B cell (primary cell): Measurements from ENCODE around the gene AUTS2. TPM values are rescaled to one million over a fixed set of nuclear protein-coding genes. Genes with fewer than 3 reads are reported as not detected.

Experiments used
- ATAC-seq: fragments of 200-7000 bp; cut with Tn5 transposase; one replicate; pipeline ENCODE4 v1.10.0; 2021; ENCODE audit warnings: low read depth, mild to moderate bottlenecking, moderate number of reproducible peaks, moderate library complexity
- CTCF ChIA-PET: fragments of 350-600 bp; sonication (Branson Sonifier 250); formaldehyde crosslinking; loops from one replicate; lab custom pipeline; 2021; ENCODE audit warnings: antibody characterized with exemption, inconsistent platforms; lab: Charles Lee
- POLR2A ChIA-PET: fragments of 350-600 bp; sonication (Branson Sonifier 250); formaldehyde crosslinking; loops from one replicate; lab custom pipeline; 2021; ENCODE audit warnings: antibody characterized with exemption; lab: Charles Lee
- DNase-seq: peaks from one replicate; pipeline ENCODE4 v3.0.0; 2013
- H2AFZ ChIP-seq: 2 replicates; pipeline ENCODE4 v1.6.1; 2012; ENCODE audit warnings: mild to moderate bottlenecking, low read depth, low read length; ENCODE audit not compliant: insufficient read depth, poor library complexity, severe bottlenecking
- H3K27ac ChIP-seq, 2 donors: 1 replicate in 1 of 2; 2 replicates in 1 of 2; pipeline ENCODE4 v1.5.1; 2012 to 2013; ENCODE audit warnings: low read length in 2 of 2, mild to moderate bottlenecking in 2 of 2, moderate library complexity in 1 of 2
- H3K27me3 ChIP-seq, 4 experiments: fragments of 200-600 bp in 1 of 4; sonication (generic) in 1 of 4; replicated peaks in 1 of 4; 1 replicate in 2 of 4; 2 replicates in 2 of 4; pipeline versions ENCODE4 v1.6.1 to v1.7.0; 2013 to 2016; ENCODE audit warnings: low read length in 3 of 4, mild to moderate bottlenecking in 2 of 4, mixed read lengths in 1 of 4, moderate library complexity in 1 of 4; ENCODE audit not compliant: insufficient read depth in 4 of 4, control insufficient read depth in 3 of 4; ENCODE audit errors: control extremely low read depth in 1 of 4
- H3K36me3 ChIP-seq, 2 experiments: replicated peaks in 1 of 2; 1 replicate in 1 of 2; 2 replicates in 1 of 2; pipeline versions ENCODE4 v1.6.1 to v1.7.1; 2013; ENCODE audit warnings: low read length in 1 of 2; ENCODE audit not compliant: insufficient read depth in 2 of 2, control insufficient read depth in 1 of 2; ENCODE audit errors: control extremely low read depth in 1 of 2, extremely low read depth in 1 of 2
- H3K4me1 ChIP-seq, 2 donors: fragments of 200-600 bp in 1 of 2; sonication (generic) in 1 of 2; 1 replicate in 1 of 2; 2 replicates in 1 of 2; pipeline versions ENCODE4 v1.5.1 to v1.6.1; 2013 to 2017; ENCODE audit warnings: low read length in 2 of 2; ENCODE audit not compliant: control insufficient read depth in 2 of 2, insufficient read depth in 2 of 2
- H3K4me2 ChIP-seq: replicated peaks from 2 replicates; pipeline ENCODE3; 2012; ENCODE audit warnings: mild to moderate bottlenecking, low read depth, low read length; ENCODE audit not compliant: poor library complexity, severe bottlenecking
- H3K4me3 ChIP-seq, 5 experiments: fragments of 200-600 bp in 1 of 5; sonication (generic) in 1 of 5; 1 replicate in 3 of 5; 2 replicates in 2 of 5; pipeline versions ENCODE4 v1.5.1 to v1.7.0; 2011 to 2016; ENCODE audit warnings: low read length in 4 of 5, mild to moderate bottlenecking in 4 of 5, low read depth in 2 of 5, control low read depth in 1 of 5, moderate library complexity in 1 of 5; ENCODE audit not compliant: insufficient read depth in 1 of 5; ENCODE audit errors: control extremely low read depth in 1 of 5, extremely low read depth in 1 of 5
- H3K79me2 ChIP-seq: fragments of 200-600 bp; sonication (generic); one replicate; pipeline ENCODE4 v1.6.0; 2016; ENCODE audit warnings: low read length; ENCODE audit not compliant: control insufficient read depth, insufficient read depth
- H3K9ac ChIP-seq: fragments of 200-600 bp; sonication (generic); 2 replicates; pipeline ENCODE4 v1.6.1; 2017; ENCODE audit warnings: mild to moderate bottlenecking, low read length, moderate library complexity
- H3K9me3 ChIP-seq, 3 donors: one replicate each; pipeline versions ENCODE4 v1.6.1 to v1.7.1; 2013; ENCODE audit warnings: low read length in 2 of 3; ENCODE audit not compliant: control insufficient read depth in 2 of 3, insufficient read depth in 1 of 3; ENCODE audit errors: control extremely low read depth in 1 of 3
- H4K20me1 ChIP-seq: 2 replicates; pipeline ENCODE4 v1.6.0; 2012; ENCODE audit warnings: mild to moderate bottlenecking, low read length; ENCODE audit not compliant: insufficient read depth, control insufficient read depth, poor library complexity, severe bottlenecking
- H3K27ac Mint-ChIP-seq: one replicate; pipeline ENCODE4 v1.8.0; 2021; ENCODE audit warnings: mixed read lengths
- H3K27me3 Mint-ChIP-seq: one replicate; pipeline ENCODE4 v1.8.0; 2021; ENCODE audit warnings: mixed read lengths
- H3K4me1 Mint-ChIP-seq: one replicate; pipeline ENCODE4 v1.8.0; 2021; ENCODE audit warnings: mixed read lengths
- H3K4me3 Mint-ChIP-seq: one replicate; pipeline ENCODE4 v1.8.0; 2021; ENCODE audit warnings: mixed read lengths
- H3K9me3 Mint-ChIP-seq: one replicate; pipeline ENCODE4 v1.8.0; 2022; ENCODE audit warnings: mixed read lengths; ENCODE audit not compliant: insufficient read depth
- EZH2 ChIP-seq: IDR thresholded peaks from 2 replicates; pipeline ENCODE4 v1.6.1; 2012; ENCODE audit warnings: borderline replicate concordance, low read depth, mild to moderate bottlenecking, moderate library complexity, low read length; ENCODE audit not compliant: insufficient read depth, poor library complexity, severe bottlenecking
- WGBS: methylation state at CpG from one replicate; pipeline ENCODE4 v1.1.5; 2013; ENCODE audit warnings: missing lambda C conversion rate; ENCODE audit not compliant: insufficient coverage; 5-methylcytosine and 5-hydroxymethylcytosine counted together
- intact Hi-C: fragments of 100-400 bp; cut with micrococcal nuclease; formaldehyde crosslinking; loops from one replicate; pipeline ENCODE4 v1.10.0; 2022
- polyA plus RNA-seq: library from polyadenylated mRNA; depleted of rRNA; stranded (reverse); fragments of >200 nt; gene quantifications from 2 replicates; pipeline ENCODE4 v1.2.3, GENCODE V29; 2012
- total RNA-seq, 2 donors: library from RNA; stranded (reverse); fragments of 120-200 nt in 1 of 2; gene quantifications; 1 replicate in 1 of 2; 2 replicates in 1 of 2; pipeline versions ENCODE4 v1.2.3 to v1.2.4, GENCODE V29; 2013 to 2022
- TF ChIP-seq, protein P1 (sequence below): fragments of 200-600 bp; IDR thresholded peaks from one replicate; pipeline ENCODE4 v1.8.0; 2022; ENCODE audit warnings: antibody characterized with exemption, mild to moderate bottlenecking

The AUTS2 gene
- total and polyA plus RNA-seq, 2 donors (not counting 1 experiment from before 2014, with no cell fraction given) = 22.3 to 35.0 TPM

DNA sequence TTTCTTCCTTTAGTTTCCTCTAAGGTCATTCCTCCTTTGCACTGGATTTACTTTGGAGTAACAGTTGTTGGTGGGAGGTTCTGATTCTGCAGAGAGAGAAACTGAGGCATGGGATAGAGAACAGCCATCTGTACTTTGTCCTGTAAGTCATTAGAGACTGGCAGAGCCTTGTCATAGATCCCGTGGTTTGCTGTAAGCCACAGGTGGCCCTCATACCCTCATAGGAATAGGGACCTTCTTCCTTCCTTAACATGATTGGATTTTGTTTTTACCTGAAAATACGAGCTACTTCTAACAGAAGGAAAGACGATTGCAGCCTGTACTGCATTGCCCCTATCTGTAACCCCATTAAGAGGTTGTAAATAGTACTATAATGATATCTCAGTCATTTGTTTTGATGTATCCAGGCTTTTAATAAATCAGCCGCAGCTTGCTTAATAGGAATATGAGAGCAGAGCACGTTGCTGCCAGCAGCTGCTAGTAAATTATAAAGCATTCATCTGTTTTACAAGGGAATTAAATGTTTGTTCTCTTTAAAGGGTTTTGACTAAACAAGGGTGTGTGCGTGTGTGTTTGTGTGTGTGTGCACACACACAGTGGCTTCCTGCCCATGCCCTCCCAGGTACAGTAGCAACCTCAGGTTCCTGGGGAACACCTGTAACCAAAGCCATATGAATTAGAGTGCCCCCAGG lies 249.8 kb downstream of the AUTS2 start:
- Histone ChIP-seq H3K4me2 (no peak overlapping the region), H3K79me2 (peaks cover 47% of the 10 kb centered on the region), H4K20me1 (no peaks in the 10 kb centered on the region), H3K27me3 (no peaks in the 10 kb centered on the region), H3K4me3 (no peak overlapping the region), H3K27ac (no peak overlapping the region), H2AFZ (no peak overlapping the region), H3K36me3 (no peaks in the 10 kb centered on the region), H3K9ac (no peak overlapping the region), H3K4me1 (peaks cover 29 to 33% of the 10 kb centered on the region in 2 donors), H3K9me3 (no peaks in the 10 kb centered on the region)
- intact Hi-C loops = no loop called here
- Mint-ChIP-seq H3K9me3 (no peaks in the 10 kb centered on the region), H3K4me1 (peaks cover 48% of the 10 kb centered on the region), H3K27me3 (no peaks in the 10 kb centered on the region), H3K27ac (no peak overlapping the region), H3K4me3 (no peak overlapping the region)
- no peak for ATAC-seq
- ChIA-PET CTCF (interaction anchor here (1.8 kb wide), 1 partner anchor 21 kb away, joined by 5 read pairs; no protein-coding TSS in a partner anchor), POLR2A (no interaction called here)
- DNase-seq = no peak
- 92% methylated on average over 2 of the region's 6 CpGs for WGBS
- no peak for TF ChIP-seq EZH2
- TF ChIP-seq, protein P1, sequence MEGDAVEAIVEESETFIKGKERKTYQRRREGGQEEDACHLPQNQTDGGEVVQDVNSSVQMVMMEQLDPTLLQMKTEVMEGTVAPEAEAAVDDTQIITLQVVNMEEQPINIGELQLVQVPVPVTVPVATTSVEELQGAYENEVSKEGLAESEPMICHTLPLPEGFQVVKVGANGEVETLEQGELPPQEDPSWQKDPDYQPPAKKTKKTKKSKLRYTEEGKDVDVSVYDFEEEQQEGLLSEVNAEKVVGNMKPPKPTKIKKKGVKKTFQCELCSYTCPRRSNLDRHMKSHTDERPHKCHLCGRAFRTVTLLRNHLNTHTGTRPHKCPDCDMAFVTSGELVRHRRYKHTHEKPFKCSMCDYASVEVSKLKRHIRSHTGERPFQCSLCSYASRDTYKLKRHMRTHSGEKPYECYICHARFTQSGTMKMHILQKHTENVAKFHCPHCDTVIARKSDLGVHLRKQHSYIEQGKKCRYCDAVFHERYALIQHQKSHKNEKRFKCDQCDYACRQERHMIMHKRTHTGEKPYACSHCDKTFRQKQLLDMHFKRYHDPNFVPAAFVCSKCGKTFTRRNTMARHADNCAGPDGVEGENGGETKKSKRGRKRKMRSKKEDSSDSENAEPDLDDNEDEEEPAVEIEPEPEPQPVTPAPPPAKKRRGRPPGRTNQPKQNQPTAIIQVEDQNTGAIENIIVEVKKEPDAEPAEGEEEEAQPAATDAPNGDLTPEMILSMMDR = no peak

DNA sequence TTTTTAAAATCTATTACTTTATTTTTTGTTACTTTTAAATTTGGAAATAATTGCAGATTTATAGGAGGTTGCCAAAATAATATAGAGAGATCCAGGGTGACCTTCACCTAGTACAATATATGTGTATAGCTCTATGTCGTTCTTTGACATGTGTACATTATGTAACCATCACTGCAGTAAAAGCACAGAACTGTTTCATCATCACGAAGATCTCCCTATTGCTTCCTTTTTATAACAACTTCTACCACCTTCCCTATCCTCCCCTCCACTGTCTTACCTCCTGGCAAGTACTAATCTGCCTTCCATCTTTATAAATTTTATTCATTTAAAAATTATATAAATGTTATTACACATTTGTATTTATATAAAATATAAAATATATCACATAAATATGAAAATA lies 251.0 kb downstream of the AUTS2 start:
- no peak overlapping the region for H3K4me3 ChIP-seq
- H3K9me3 Mint-ChIP-seq = no peaks in the 10 kb centered on the region
- CTCF ChIA-PET = interaction anchor here (0.7 kb wide), 1 partner anchor 398 kb away, joined by 5 read pairs; no protein-coding TSS in a partner anchor
- H3K4me2 ChIP-seq = no peak overlapping the region
- no CpG with 5 or more reads among the region's 2 CpGs for WGBS
- peaks cover 47% of the 10 kb centered on the region for H3K79me2 ChIP-seq
- H4K20me1 ChIP-seq = no peaks in the 10 kb centered on the region
- H3K9ac ChIP-seq = no peak overlapping the region
- no peak overlapping the region for H3K27ac ChIP-seq
- intact Hi-C loops = no loop called here
- no peaks in the 10 kb centered on the region for H3K27me3 Mint-ChIP-seq
- no peak for DNase-seq
- peaks cover 36% of the 10 kb centered on the region for H3K4me1 Mint-ChIP-seq
- TF ChIP-seq, protein P1 = no peak
- no peak for TF ChIP-seq EZH2
- H3K27ac Mint-ChIP-seq = no peak overlapping the region
- POLR2A ChIA-PET = no interaction called here
- ATAC-seq = no peak
- H2AFZ ChIP-seq = no peak overlapping the region
- no peaks in the 10 kb centered on the region for H3K9me3 ChIP-seq
- no peaks in the 10 kb centered on the region for H3K27me3 ChIP-seq
- no peaks in the 10 kb centered on the region for H3K36me3 ChIP-seq
- peaks cover 21% of the 10 kb centered on the region in 2 donors for H3K4me1 ChIP-seq
- H3K4me3 Mint-ChIP-seq = no peak overlapping the region
